Measurements from ENCODE around the gene ENTPD2. TPM values are rescaled to one million over a fixed set of nuclear protein-coding genes. Genes with fewer than 3 reads are reported as not detected.
"Not testable (repeated sequence)": the region's sequence is repeated elsewhere in the genome, so short reads cannot be mapped to it uniquely, and the experiment has no call there.

ENTPD2 gene
- total and polyA plus RNA-seq, 4 donors = 5.7 to 50.7 (median 28.5) TPM

GRCh38 chr9:137065336-137065967 lies 11.6 kb upstream of the ENTPD2 start:
- Histone ChIP-seq H3K4me3 (ENCODE audit: low read depth, low read length) (no peak overlapping the region), H3K36me3 (ENCODE audit: control insufficient read depth, insufficient read depth, low read length) (peaks cover 42% of the 10 kb centered on the region), H3K4me1 (ENCODE audit: control insufficient read depth, insufficient read depth, low read length) (peaks cover 40% of the 10 kb centered on the region), H3K9me3 (ENCODE audit: control insufficient read depth, insufficient read depth, low read length) (no peaks in the 10 kb centered on the region), H3K27ac (ENCODE audit: low read depth, low read length) (no peak overlapping the region), H3K27me3 (ENCODE audit: control insufficient read depth, insufficient read depth, low read length) (peaks cover 4% of the 10 kb centered on the region)
- 93% methylated on average over 23 of the region's 23 CpGs for WGBS (ENCODE audit: insufficient coverage)
- no peak for DNase-seq (ENCODE audit: low read depth in 4 of 6, low spot score in 6 of 6)

GRCh38 chr9:137064880-137065164 lies 11.0 kb upstream of the ENTPD2 start:
- DNase-seq (ENCODE audit: low read depth in 4 of 6, low spot score in 6 of 6) = no peak
- 89% methylated on average over 12 of the region's 12 CpGs for WGBS (ENCODE audit: insufficient coverage)
- peaks cover 39% of the 10 kb centered on the region for H3K4me1 ChIP-seq (ENCODE audit: control insufficient read depth, insufficient read depth, low read length)
- peaks cover 4% of the 10 kb centered on the region for H3K27me3 ChIP-seq (ENCODE audit: control insufficient read depth, insufficient read depth, low read length)
- no peak overlapping the region for H3K4me3 ChIP-seq (ENCODE audit: low read depth, low read length)
- H3K36me3 ChIP-seq (ENCODE audit: control insufficient read depth, insufficient read depth, low read length) = peaks cover 42% of the 10 kb centered on the region
- no peaks in the 10 kb centered on the region for H3K9me3 ChIP-seq (ENCODE audit: control insufficient read depth, insufficient read depth, low read length)
- no peak overlapping the region for H3K27ac ChIP-seq (ENCODE audit: low read depth, low read length)

- DNase-seq (ENCODE audit: low read depth in 4 of 6, low spot score in 6 of 6) = peak in 2 of 6 donors; percentile 66 to 75
- Histone ChIP-seq H3K27ac (ENCODE audit: low read depth, low read length) (no peak overlapping the region), H3K9me3 (ENCODE audit: control insufficient read depth, insufficient read depth, low read length) (no peaks in the 10 kb centered on the region), H3K36me3 (ENCODE audit: control insufficient read depth, insufficient read depth, low read length) (peaks cover 42% of the 10 kb centered on the region), H3K4me3 (ENCODE audit: low read depth, low read length) (no peak overlapping the region), H3K27me3 (ENCODE audit: control insufficient read depth, insufficient read depth, low read length) (peaks cover under 1% of the 10 kb centered on the region), H3K4me1 (ENCODE audit: control insufficient read depth, insufficient read depth, low read length) (peaks cover 34% of the 10 kb centered on the region)
- WGBS (ENCODE audit: insufficient coverage) = 52% methylated on average over 54 of the region's 55 CpGs
Measured at GRCh38 chr9:137064027-137064879, 10.4 kb upstream of the ENTPD2 start.

DNA sequence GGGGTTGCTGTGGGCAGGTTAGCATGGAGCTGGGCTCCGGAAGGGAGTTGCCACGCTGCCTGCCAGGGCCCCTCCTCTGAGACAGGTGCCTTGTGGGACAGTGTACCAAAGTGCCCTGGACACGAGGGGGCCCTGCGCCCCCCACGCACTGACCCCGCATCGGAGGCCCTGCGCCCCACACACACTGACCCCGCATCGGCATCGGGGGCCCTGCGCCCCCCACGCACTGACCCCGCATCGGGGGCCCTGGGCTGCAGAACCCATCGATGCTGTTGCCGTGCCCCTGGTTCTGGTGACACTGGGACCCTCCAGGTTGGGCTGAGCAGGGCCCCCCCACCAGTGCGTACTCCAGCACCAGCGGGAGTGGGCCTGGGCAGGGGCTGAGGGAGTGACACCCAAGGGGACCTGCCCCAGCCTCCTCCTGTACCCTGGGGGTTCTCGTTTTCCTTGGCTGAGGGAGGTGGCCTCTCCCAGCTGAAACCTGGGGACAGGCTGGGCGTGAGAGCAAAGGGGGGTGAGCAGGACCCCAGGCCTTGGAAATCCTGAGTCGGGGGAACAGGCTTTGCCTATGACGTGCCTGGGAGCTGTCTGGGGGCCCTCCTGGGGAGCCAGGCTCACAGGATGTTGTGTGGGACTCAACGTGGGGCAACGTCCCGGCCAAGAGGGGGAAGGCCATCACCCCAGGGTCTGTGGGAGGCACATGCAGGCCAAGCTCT lies 9.6 kb upstream of the ENTPD2 start:
- no peak overlapping the region for H3K27ac ChIP-seq (ENCODE audit: low read depth, low read length)
- H3K9me3 ChIP-seq (ENCODE audit: control insufficient read depth, insufficient read depth, low read length) = no peaks in the 10 kb centered on the region
- peaks cover 27% of the 10 kb centered on the region for H3K4me1 ChIP-seq (ENCODE audit: control insufficient read depth, insufficient read depth, low read length)
- 78% methylated on average over 19 of the region's 26 CpGs for WGBS (ENCODE audit: insufficient coverage)
- no peak overlapping the region for H3K4me3 ChIP-seq (ENCODE audit: low read depth, low read length)
- H3K27me3 ChIP-seq (ENCODE audit: control insufficient read depth, insufficient read depth, low read length) = no peaks in the 10 kb centered on the region
- H3K36me3 ChIP-seq (ENCODE audit: control insufficient read depth, insufficient read depth, low read length) = peaks cover 42% of the 10 kb centered on the region
- no peak for DNase-seq (ENCODE audit: low read depth in 4 of 6, low spot score in 6 of 6)

DNA sequence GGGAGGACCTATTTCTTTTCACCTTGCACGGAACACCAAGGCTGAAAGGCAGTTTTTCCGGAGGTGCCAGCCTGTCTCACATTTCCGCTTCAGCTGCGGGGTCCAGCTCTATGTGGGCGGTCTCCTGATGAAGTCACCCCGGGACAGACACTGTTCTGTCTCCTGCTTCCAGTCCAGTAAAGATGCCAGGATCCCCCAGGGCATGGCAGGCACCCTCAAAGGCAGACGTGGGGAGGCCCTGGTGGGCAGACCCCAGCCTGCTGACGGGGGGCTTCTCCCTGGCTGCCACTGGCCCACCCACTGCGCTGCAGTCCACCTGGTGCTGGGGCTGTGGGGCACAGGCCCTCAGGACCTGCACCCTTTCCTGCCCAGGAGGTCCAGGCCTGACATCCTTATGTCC lies 8.9 kb upstream of the ENTPD2 start:
- Histone ChIP-seq H3K36me3 (ENCODE audit: control insufficient read depth, insufficient read depth, low read length) (peaks cover 37% of the 10 kb centered on the region), H3K4me1 (ENCODE audit: control insufficient read depth, insufficient read depth, low read length) (peaks cover 24% of the 10 kb centered on the region)
- H3K27me3 ChIP-seq (ENCODE audit: control insufficient read depth, insufficient read depth, low read length); H3K4me3 ChIP-seq (ENCODE audit: low read depth, low read length); H3K9me3 ChIP-seq (ENCODE audit: control insufficient read depth, insufficient read depth, low read length); H3K27ac ChIP-seq (ENCODE audit: low read depth, low read length); DNase-seq (ENCODE audit: low read depth in 4 of 6, low spot score in 6 of 6): not testable (repeated sequence)
- 77% methylated on average over 4 of the region's 9 CpGs for WGBS (ENCODE audit: insufficient coverage)

DNA sequence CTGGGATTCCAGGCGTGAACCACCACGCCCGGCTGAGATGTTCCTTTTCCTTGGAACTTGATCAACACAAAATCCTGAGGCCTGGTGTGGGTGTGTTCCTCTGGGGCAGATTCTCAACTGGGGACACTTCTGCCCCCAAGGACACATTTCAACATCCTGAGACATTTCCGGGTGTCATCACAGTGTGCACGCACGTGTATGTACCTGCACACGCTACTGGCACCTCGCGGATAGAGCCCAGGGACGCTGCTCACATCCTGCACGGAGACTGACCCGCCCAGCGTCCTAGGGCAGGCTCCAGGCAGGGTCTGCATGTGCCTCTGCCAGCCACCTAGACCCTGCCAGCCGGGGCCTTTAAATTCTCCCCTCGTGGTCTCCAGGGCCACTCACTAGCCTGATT lies 8.5 kb upstream of the ENTPD2 start:
- H3K4me3 ChIP-seq (ENCODE audit: low read depth, low read length) = no peak overlapping the region
- DNase-seq (ENCODE audit: low read depth in 4 of 6, low spot score in 6 of 6) = no peak
- peaks cover 27% of the 10 kb centered on the region for H3K4me1 ChIP-seq (ENCODE audit: control insufficient read depth, insufficient read depth, low read length)
- H3K27me3 ChIP-seq (ENCODE audit: control insufficient read depth, insufficient read depth, low read length) = no peaks in the 10 kb centered on the region
- H3K36me3 ChIP-seq (ENCODE audit: control insufficient read depth, insufficient read depth, low read length) = peaks cover 36% of the 10 kb centered on the region
- H3K9me3 ChIP-seq (ENCODE audit: control insufficient read depth, insufficient read depth, low read length) = no peaks in the 10 kb centered on the region
- WGBS (ENCODE audit: insufficient coverage) = 88% methylated on average over 12 of the region's 15 CpGs
- no peak overlapping the region for H3K27ac ChIP-seq (ENCODE audit: low read depth, low read length)

DNA sequence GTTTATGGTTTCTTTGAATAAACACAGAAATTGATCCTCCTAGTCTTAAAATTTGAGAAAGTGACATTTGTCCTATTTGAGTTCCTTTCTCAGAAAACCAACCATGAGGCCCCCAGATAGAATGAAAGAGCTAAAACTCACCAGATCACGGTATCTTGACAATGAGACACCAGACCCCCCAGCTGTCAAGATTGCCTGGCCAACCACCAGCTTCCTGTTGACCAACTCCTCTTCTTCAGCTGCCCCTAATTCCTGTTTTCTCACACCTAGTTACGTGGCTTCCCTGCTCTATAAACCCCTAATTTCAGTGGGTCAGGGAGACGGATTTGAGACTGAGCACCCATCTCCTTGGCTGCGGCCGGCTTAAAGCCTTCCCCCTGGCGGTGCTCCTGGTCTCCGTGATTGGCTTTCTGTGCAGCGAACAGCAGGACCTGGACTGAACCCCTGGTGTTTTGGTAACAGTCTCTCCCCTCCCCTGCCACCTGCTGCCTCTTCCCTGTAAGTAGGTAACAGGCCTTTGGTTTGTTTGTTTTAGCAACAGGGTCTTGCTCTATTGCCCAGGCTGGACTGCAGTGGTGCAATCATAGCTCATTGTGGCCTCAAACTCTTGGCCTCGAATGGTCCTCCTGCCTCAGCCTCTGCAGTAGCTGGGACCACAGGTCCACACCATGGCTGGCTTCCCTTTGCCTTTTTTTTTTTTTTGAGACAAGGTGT lies 4.8 kb upstream of the ENTPD2 start:
- no peak overlapping the region for H3K4me3 ChIP-seq (ENCODE audit: low read depth, low read length)
- no peaks in the 10 kb centered on the region for H3K9me3 ChIP-seq (ENCODE audit: control insufficient read depth, insufficient read depth, low read length)
- H3K27me3 ChIP-seq (ENCODE audit: control insufficient read depth, insufficient read depth, low read length) = peaks cover 12% of the 10 kb centered on the region
- no peak overlapping the region for H3K27ac ChIP-seq (ENCODE audit: low read depth, low read length)
- no peak for DNase-seq (ENCODE audit: low read depth in 4 of 6, low spot score in 6 of 6)
- H3K36me3 ChIP-seq (ENCODE audit: control insufficient read depth, insufficient read depth, low read length) = peaks cover 17% of the 10 kb centered on the region
- 82% methylated on average over 7 of the region's 9 CpGs for WGBS (ENCODE audit: insufficient coverage)
- H3K4me1 ChIP-seq (ENCODE audit: control insufficient read depth, insufficient read depth, low read length) = peaks cover 53% of the 10 kb centered on the region

DNA sequence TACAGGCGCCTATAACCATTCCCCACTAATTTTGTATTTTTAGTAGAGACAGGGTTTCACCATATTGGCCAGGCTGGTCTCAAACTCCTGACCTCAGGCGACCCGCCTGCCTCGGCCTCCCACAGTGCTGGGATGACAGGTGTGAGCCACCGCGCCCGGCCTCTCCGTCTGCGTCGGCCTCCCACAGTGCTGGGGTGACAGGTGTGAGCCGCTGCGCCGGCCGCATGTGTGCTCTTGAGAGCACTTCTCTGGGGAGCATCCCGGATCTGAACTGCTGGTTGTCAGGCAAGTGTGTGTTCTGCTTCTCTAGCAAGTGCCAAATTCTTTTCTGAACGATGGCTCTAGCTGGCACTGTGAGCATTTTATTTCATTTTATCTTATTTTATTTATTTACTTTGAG lies 3.7 kb upstream of the ENTPD2 start:
- DNase-seq (ENCODE audit: low read depth in 4 of 6, low spot score in 6 of 6) = no peak
- Histone ChIP-seq H3K27ac (ENCODE audit: low read depth, low read length) (no peak overlapping the region), H3K27me3 (ENCODE audit: control insufficient read depth, insufficient read depth, low read length) (peaks cover 22% of the 10 kb centered on the region), H3K9me3 (ENCODE audit: control insufficient read depth, insufficient read depth, low read length) (no peaks in the 10 kb centered on the region), H3K36me3 (ENCODE audit: control insufficient read depth, insufficient read depth, low read length) (peaks cover 7% of the 10 kb centered on the region), H3K4me1 (ENCODE audit: control insufficient read depth, insufficient read depth, low read length) (peaks cover 55% of the 10 kb centered on the region), H3K4me3 (ENCODE audit: low read depth, low read length) (no peak overlapping the region)
- 41% methylated on average over 12 of the region's 16 CpGs for WGBS (ENCODE audit: insufficient coverage)

- no peaks in the 10 kb centered on the region for H3K9me3 ChIP-seq (ENCODE audit: control insufficient read depth, insufficient read depth, low read length)
- H3K36me3 ChIP-seq (ENCODE audit: control insufficient read depth, insufficient read depth, low read length) = peaks cover 9% of the 10 kb centered on the region
- 70% methylated on average over 10 of the region's 17 CpGs for WGBS (ENCODE audit: insufficient coverage)
- H3K27ac ChIP-seq (ENCODE audit: low read depth, low read length) = no peak overlapping the region
- H3K4me3 ChIP-seq (ENCODE audit: low read depth, low read length) = no peak overlapping the region
- H3K4me1 ChIP-seq (ENCODE audit: control insufficient read depth, insufficient read depth, low read length) = peaks cover 55% of the 10 kb centered on the region
- no peak for DNase-seq (ENCODE audit: low read depth in 4 of 6, low spot score in 6 of 6)
- peaks cover 29% of the 10 kb centered on the region for H3K27me3 ChIP-seq (ENCODE audit: control insufficient read depth, insufficient read depth, low read length)
Measured at GRCh38 chr9:137056739-137057415, 3.0 kb upstream of the ENTPD2 start.
